Measurements from ENCODE around the gene CBX2.
"Not testable (repeated sequence)": the region's sequence is repeated elsewhere in the genome, so short reads cannot be mapped to it uniquely, and the experiment has no call there.

Gene CBX2

GRCh38 chr17:79743614-79744013 is 34.3 kb upstream of the CBX2 start:
- peak in 1 of 2 experiments; percentile 32 for DNase-seq

GRCh38 chr17:79745641-79746105 is 32.3 kb upstream of the CBX2 start:
- peak in 1 of 2 experiments; percentile 43 for DNase-seq

- peak; percentile 27 to 70 for DNase-seq
These were observed 30.9 kb upstream of the CBX2 start for GRCh38 chr17:79746889-79747507.

- DNase-seq, result peak in 1 of 2 experiments; percentile 59
These were observed 30.2 kb upstream of the CBX2 start for GRCh38 chr17:79747508-79748294.

DNA sequence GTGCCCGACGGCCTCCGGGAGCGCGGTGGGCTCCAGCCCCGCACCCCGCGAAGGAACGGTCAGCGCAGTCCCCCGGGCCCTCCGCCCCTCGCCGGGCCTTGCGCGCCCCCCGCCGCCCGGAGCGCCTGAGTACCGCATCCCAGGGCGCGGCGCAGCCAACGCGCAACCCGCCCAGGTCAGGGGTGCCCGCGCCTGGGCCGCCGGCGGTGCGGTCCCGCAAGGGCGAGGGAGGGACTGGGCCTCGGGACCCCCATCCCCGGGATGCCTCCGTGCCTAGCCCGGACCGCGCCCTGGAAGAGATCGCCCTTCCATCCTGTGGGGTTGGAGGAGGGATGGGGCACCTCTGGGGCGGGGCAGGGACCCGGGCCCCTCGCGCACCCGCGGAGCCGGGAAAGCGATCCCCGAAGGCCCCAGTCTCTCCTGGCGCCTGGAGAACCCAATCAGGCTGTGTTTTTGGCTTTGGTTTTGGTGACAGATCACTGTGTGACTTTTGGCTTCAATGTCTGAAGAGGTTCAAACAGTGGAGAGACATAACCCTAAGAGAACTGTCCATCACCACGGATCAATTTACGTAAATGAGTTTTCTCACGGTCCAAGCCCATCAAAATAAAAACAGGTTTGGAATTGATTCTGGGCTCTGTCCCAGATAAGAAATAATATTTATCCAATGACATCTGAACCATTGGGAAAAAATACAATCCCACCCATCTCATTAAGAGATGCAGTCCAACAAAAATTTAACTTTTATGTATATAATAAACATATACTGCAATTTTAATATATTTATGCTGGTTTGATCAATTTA is 29.5 kb upstream of the CBX2 start:
- DNase-seq, result no peak

DNA sequence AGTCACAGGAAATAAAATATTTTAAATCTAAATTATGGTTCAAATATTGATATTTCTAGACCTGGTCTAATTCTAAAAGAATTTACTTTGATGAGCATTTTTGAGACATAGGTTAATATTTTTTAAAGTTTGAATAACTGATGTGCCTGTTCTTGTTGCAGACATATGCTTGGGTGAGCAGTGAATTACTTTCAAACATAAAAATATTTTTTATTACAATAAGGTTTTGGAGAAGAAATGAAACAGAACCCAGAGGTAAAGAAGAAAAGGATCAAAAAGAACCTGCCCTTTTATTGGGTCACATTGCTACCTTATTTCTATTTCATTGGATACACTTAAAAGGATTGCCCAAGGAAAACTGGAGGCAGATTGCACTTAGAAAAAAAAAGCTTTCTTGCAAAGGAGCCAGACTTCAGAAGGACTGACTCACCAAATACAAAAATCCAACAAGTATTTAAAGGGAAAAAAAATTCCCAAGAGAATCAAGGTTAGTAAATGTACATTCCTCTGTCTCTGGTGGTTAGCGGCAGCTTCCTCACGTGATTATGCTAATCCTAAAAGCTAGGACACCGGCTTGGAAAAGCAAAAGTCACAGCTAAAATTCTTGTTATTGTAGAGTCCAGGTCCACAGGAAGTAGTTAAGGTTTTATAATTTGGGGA is 28.7 kb upstream of the CBX2 start:
- peak in 1 of 2 experiments; percentile 50 for DNase-seq

- no peak for DNase-seq
These were observed 28.0 kb upstream of the CBX2 start for GRCh38 chr17:79749958-79750357.

DNA sequence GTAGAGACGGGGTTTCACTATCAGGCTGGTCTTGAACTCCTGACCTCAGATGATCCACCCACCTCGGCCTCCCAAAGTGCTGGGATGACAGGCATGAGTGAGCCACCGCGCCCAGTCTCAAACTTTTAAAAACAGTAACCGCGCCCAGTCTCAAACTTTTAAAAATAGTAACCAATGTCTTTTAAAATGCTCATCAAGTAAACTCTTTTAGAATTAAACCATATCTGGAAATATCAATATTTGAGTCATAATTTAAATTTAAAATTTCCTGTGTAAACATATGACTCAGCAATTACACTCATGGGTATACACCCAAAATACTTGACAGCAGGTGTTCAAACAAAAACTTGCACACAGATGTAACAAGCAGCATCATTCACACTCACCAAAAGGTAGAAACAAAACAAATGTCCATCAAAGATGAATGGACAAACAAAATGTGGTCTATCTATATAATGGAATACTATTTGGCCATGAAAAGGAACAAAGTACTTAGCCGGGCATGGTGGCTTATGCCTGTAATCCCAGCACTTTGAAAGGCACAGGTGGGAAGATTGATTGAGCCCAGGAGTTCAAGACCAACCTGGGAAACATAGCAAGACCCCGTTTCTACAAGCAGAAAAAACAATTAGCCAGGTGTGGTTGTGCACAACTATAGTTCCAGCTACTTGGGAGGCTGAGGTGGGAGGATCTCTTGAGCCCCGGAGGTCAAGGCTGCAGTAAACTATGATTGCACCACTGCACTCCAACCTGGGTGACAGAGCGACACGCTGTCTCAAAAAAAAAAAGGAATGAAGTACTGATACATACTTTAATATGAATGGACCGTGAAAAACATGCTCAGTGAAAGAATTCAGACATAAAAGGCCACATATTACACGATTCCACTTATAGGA is 27.1 kb upstream of the CBX2 start:
- no peak for DNase-seq

DNA sequence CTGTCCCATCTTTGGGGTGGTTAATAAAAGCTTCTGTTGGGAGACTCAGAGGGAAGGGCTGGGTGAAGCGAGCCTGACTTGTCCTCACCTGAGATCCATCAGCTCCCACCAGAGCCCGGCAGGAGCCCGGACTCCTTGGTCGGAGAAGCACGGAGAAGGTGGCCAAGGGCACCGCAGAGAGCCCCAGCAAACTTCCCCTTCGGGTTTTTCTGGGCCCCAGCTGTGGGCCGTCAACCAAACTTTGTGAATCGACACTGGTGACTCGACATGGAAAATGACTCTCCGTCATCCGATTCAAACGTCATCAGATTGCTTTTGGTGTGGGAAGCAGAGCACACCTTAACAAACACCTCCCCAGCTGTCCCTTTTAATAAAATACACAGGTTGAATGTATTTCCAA is 25.8 kb upstream of the CBX2 start:
- DNase-seq, result no peak

- DNase-seq, result no peak
These were observed 23.6 kb upstream of the CBX2 start for GRCh38 chr17:79754370-79754769.

DNA sequence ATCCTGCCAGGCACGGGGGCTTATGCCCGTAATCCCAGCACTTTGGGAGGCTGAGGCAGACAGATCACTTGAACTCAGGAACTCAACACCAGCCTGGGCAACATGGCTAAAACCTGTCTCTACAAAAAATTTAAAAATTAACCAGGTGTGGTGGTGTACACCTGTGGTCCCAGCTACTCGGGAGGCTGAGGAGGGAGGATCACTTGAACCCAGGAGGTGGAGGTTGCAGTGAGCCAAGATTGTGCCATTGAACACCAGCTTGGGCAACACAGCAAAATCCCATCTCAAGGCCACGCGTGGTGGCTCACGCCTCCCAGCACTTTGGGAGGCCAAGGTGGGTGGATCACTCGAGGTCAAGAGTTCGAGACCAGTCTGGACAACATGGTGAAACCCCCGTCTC is 23.0 kb upstream of the CBX2 start:
- not testable (repeated sequence) for DNase-seq

- DNase-seq, result no peak
These were observed 22.4 kb upstream of the CBX2 start for GRCh38 chr17:79755591-79755990.

DNA sequence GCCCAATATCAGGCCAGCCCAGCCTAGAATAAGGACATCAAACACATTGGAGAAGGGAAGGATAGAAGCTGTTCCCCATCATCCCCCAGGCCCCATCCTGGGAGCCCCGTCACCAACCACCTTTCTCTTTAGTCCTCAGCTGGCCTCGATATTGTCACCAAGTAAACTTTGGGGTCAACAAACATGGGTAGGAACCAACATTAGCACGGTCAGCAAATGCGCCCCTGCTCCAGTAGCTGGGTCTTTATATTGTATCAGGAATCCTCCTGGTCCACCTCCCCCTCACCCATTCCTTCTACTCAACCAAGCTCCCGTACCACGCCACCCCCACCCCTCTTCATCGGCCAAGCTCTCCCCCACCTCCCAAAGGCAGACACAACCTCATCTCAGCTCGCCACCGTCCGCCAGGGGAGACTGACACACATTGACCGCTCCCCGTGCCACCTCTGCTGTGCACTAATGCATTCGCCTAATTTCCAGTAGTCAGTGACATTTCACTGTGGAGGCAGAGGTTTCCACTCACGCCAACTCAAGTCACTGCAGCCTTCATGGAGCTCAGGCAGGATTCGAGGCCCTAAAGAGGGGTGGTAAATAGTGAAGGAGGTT is 20.7 kb upstream of the CBX2 start:
- DNase-seq, result no peak

GRCh38 chr17:79758271-79758670 is 19.7 kb upstream of the CBX2 start:
- no peak for DNase-seq

DNA sequence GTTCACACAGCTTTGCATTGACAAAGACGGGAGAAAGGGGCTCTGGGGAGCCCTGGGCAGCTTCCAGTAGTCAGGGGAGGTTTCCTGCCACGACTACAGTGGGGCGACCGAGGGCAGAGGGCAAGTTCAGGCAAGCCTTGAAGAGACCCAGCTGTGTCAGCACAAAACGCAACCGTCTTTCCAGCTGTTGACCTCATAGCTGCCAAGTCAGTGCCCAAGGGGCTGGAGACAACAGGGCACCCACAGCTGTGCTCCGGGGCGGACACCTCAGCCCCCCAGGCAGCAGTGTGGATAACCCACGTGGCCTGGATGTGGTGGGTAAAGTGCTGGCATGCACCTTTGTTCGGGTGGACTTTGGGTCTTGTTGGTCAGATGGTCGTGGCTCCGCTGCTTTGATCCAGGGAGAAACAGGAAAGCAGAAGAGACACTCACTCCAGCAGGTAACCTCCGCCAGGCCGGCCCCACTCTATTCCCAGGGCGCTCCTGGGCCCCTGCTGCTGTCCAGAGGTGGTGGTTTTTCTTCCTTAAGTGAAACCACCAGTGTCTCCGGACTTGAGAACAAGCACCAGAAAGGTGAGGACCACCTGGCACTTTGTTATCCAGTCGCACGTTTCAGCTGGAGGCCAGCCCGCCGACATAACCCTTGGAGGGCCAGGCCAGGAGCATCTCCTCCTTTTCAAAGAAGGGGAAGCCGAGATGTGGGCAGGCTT is 17.6 kb upstream of the CBX2 start:
- no peak for DNase-seq

DNA sequence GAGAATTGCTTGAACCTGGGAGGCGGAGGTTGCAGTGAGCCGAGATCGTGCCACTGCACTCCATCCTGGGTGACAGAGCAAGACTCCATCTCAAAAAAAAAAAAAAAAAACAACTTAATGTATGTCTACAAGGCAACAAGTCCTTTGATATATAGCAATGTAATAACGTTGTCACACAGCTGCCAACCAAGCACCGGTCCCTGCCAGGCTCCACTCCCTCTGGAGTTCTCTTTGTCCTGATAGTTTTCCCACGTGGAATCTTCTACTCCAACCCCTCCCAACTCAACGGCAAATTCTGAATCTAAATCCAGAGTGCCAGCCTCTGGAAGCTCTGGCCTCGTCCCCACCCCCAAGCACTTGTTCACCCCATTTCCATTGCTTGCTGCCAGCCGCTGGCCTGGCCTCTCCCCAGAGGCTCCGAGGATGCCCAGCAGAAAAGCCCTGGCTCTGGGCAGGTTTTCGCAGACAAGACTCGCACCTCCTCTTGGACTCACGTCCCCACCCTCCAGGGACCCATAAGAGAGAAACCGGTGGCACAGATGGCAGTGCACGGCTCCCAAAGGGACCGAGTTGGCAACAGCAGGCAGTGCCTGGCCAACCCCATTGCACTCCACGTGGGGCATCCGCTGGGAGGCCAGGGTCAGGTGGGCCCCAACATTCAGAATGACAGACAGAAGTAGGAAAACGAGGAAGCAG is 15.9 kb upstream of the CBX2 start:
- no peak for DNase-seq

DNA sequence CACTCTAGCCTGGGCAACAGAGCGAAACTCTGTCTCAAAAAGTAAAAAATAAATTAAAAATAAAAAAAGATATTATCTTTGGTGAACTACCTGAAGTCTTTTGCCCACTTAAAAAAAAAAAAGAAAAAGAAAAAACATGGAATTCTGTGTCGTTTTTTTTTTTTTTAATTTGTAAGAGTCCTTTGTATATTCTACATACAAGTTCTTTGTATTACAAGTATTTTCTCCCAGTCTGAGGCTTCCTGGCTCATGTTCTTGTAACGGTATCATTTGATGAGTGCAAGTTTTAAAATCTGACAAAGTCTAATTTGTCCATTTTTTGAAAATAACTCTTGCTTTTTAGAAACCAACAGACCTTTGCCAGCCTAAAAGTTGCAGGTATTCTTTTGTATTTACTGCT is 12.2 kb upstream of the CBX2 start:
- DNase-seq, result no peak

DNA sequence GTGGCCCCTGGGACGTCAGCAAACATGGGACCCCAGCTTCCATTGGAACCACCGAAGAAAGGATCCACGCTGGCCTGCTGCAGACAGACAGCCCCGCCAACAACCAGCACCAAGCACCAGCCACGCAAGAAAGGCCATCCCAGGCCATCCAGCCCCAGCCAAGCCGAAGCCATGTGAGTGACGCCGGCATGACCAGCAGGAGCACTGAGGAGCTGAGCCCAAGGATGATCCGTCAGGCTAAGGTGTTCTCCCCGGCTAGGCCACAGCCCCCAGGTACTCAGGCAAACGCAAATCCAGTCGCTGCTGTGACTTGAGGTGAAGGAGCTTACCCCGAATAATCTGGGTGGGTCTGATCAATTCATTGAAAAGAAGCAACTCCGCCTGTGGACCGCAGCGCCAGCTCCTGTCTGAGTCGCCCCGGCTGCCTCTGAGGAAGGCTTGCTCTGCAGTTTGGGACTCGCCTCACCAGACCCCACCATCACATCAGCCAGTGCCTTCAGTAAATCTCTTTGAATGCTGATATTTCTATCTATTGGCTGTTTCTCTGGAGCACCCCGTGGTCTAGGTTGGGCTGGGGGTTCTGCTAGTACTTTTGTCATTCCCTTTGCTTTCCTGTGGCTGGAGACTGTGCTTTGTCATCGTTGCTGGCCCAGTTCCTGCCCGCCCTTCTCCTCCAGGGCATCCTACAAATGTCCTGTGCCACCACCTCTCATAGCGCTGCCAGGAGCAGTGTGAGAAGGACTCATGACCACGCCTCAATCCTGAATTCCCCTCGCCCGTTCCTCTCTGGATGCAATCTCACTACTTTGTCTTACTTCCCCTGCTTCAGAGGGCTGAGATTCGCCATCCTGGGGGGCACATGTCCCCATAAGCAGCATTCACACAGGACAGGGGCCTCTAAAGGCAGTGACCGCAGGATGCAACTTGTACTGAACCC is 8.1 kb upstream of the CBX2 start:
- no peak for DNase-seq

DNA sequence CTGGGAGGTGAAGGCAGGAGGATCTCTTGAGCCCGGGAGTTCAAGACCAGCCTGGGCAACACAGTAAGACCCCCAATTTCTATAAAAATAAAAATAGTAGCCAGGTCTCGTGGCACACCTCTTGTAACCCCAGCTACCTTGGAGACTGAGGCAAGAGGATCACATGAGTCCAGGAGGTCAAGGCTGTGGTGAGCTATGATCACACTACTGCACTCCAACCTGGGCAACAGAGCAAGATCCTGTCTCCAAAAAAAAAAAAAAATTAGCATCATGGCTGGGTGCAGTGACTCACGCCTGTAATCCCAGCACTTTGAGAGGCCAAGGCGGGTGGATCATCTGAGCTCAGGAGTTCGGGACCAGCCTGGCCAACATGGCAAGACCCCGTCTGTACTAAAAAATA is 6.7 kb upstream of the CBX2 start:
- DNase-seq, result no peak
